Prostate gland (tissue), 2 donors: ENCODE results near the gene PFDN6. TPM values are rescaled to one million over a fixed set of nuclear protein-coding genes. Genes with fewer than 3 reads are reported as not detected.
A peak's percentile ranks its signal among the peaks of the same experiment; 100 is the strongest.

ENCODE experiments used
- DNase-seq: peaks from one replicate; pipeline ENCODE4 v3.0.0-alpha.2; 2019; ENCODE audit warnings: low spot score
- H3K27ac ChIP-seq, 2 donors: fragments of 200-600 bp; sonication (generic); 2 replicates each; pipeline ENCODE4 v1.5.1; 2017 to 2019
- H3K27me3 ChIP-seq: fragments of 200-600 bp; sonication (generic); replicated peaks from 2 replicates; pipeline ENCODE4 v1.5.1; 2019; ENCODE audit not compliant: insufficient read depth
- H3K36me3 ChIP-seq, 2 donors: fragments of 200-600 bp; sonication (generic); 1 replicate in 1 of 2; 2 replicates in 1 of 2; pipeline versions ENCODE4 v1.5.1 to v1.8.1; 2017 to 2019
- H3K4me1 ChIP-seq: fragments of 200-600 bp; sonication (generic); replicated peaks from 2 replicates; pipeline ENCODE4 v1.5.1; 2019
- H3K4me3 ChIP-seq, 2 donors: fragments of 200-600 bp; sonication (generic); 2 replicates each; pipeline ENCODE4 v1.5.1; 2017 to 2019
- H3K9me3 ChIP-seq: fragments of 200-600 bp; sonication (generic); 2 replicates; pipeline ENCODE4 v1.5.1; 2017
- CTCF ChIP-seq, 4 experiments: fragments of 200-600 bp in 2 of 4; fragments of 450-650 bp in 2 of 4; sonication (generic) in 2 of 4; IDR thresholded peaks; 1 replicate in 3 of 4; 2 replicates in 1 of 4; pipeline ENCODE4 v1.5.1; 2016 to 2019; ENCODE audit warnings: antibody characterized with exemption in 4 of 4, mild to moderate bottlenecking in 2 of 4, moderate library complexity in 2 of 4
- POLR2A ChIP-seq: fragments of 450-650 bp; IDR thresholded peaks from one replicate; pipeline ENCODE4 v1.6.1; 2016; ENCODE audit warnings: antibody characterized with exemption, mild to moderate bottlenecking
- POLR2AphosphoS5 ChIP-seq: sonication (generic); formaldehyde crosslinking; IDR thresholded peaks from one replicate; pipeline ENCODE4 v1.6.1; 2017; ENCODE audit warnings: antibody characterized with exemption
- WGBS: methylation state at CpG from one replicate; pipeline ENCODE4 v1.1.5; 2018; 5-methylcytosine and 5-hydroxymethylcytosine counted together
- intact Hi-C: fragments of 100-400 bp; cut with DNase I; formaldehyde crosslinking; loops from one replicate; pipeline ENCODE4 v1.14.2; 2022
- total RNA-seq, 2 donors: library from RNA; depleted of rRNA; stranded (reverse); fragments of >200 nt; gene quantifications; one replicate each; pipeline ENCODE4 v1.1.0, GENCODE V29; 2016

Gene PFDN6
- total RNA-seq, 2 donors from 2014 or later = 24.1 to 59.7 TPM

GRCh38 chr6:33304216-33304615 lies 14.8 kb downstream of the PFDN6 start:
- H3K27me3 ChIP-seq = no peaks in the 10 kb centered on the region
- no peaks in the 10 kb centered on the region for H3K4me1 ChIP-seq
- no peak for DNase-seq
- TF ChIP-seq POLR2AphosphoS5 (no peak), POLR2A (no peak), CTCF (IDR thresholded peaks at IDR 0.05) (no peak)
- H3K4me3 ChIP-seq = no peak overlapping the region
- intact Hi-C loops = no loop called here
- H3K9me3 ChIP-seq = no peaks in the 10 kb centered on the region
- no peak overlapping the region for H3K27ac ChIP-seq
- H3K36me3 ChIP-seq = peaks cover 3 to 4% of the 10 kb centered on the region in 2 donors
- WGBS = 81% methylated on average over 11 of the region's 16 CpGs

GRCh38 chr6:33305052-33305451 lies 15.7 kb downstream of the PFDN6 start:
- H3K27me3 ChIP-seq = no peaks in the 10 kb centered on the region
- no peak for TF ChIP-seq POLR2AphosphoS5
- TF ChIP-seq POLR2A = no peak
- TF ChIP-seq CTCF (IDR thresholded peaks at IDR 0.05) = no peak
- no peaks in the 10 kb centered on the region for H3K4me1 ChIP-seq
- intact Hi-C loops = no loop called here
- WGBS = 69% methylated on average over 8 of the region's 8 CpGs
- H3K4me3 ChIP-seq = no peak overlapping the region
- no peak for DNase-seq
- H3K9me3 ChIP-seq = no peaks in the 10 kb centered on the region
- peaks cover 3 to 4% of the 10 kb centered on the region in 2 donors for H3K36me3 ChIP-seq
- H3K27ac ChIP-seq = no peak overlapping the region

GRCh38 chr6:33306356-33306755 lies 17.0 kb downstream of the PFDN6 start:
- Histone ChIP-seq H3K9me3 (no peaks in the 10 kb centered on the region), H3K27ac (no peak overlapping the region), H3K4me1 (no peaks in the 10 kb centered on the region), H3K27me3 (no peaks in the 10 kb centered on the region), H3K36me3 (peaks cover 3 to 4% of the 10 kb centered on the region in 2 donors), H3K4me3 (no peak overlapping the region)
- no peak for TF ChIP-seq POLR2A
- no peak for TF ChIP-seq CTCF (IDR thresholded peaks at IDR 0.05)
- TF ChIP-seq POLR2AphosphoS5 = no peak
- intact Hi-C loops = no loop called here
- WGBS = 81% methylated on average over 4 of the region's 4 CpGs
- DNase-seq = no peak

- H3K36me3 ChIP-seq = no peaks in the 10 kb centered on the region
- 3% methylated on average over 29 of the region's 29 CpGs for WGBS
- H3K27ac ChIP-seq = peak overlapping the region; percentile 96 to 99
- DNase-seq = peak; percentile 93
- TF ChIP-seq CTCF (IDR thresholded peaks at IDR 0.05) (no peak), POLR2AphosphoS5 (peak; percentile 87), POLR2A (peak; percentile 58)
- intact Hi-C loops = no loop called here
- peaks cover 3% of the 10 kb centered on the region for H3K4me1 ChIP-seq
- H3K27me3 ChIP-seq = no peaks in the 10 kb centered on the region
- H3K9me3 ChIP-seq = no peaks in the 10 kb centered on the region
- peak overlapping the region; percentile 72 to 87 for H3K4me3 ChIP-seq
Observed at GRCh38 chr6:33312361-33313104, 23.1 kb downstream of the PFDN6 start.

- H3K4me3 ChIP-seq = peak overlapping the region; percentile 72 to 87
- H3K27ac ChIP-seq = peak overlapping the region; percentile 96 to 99
- intact Hi-C loops = no loop called here
- H3K36me3 ChIP-seq = no peaks in the 10 kb centered on the region
- no peaks in the 10 kb centered on the region for H3K9me3 ChIP-seq
- H3K4me1 ChIP-seq = peaks cover 3% of the 10 kb centered on the region
- no peak for TF ChIP-seq POLR2A
- TF ChIP-seq POLR2AphosphoS5 = no peak
- TF ChIP-seq CTCF (IDR thresholded peaks at IDR 0.05) = no peak
- H3K27me3 ChIP-seq = no peaks in the 10 kb centered on the region
- no peak for DNase-seq
- under 1% methylated on average over 33 of the region's 33 CpGs for WGBS
Observed at GRCh38 chr6:33313105-33313708, 23.8 kb downstream of the PFDN6 start.
